Measurements from ENCODE around the gene MYH14.

DNA sequence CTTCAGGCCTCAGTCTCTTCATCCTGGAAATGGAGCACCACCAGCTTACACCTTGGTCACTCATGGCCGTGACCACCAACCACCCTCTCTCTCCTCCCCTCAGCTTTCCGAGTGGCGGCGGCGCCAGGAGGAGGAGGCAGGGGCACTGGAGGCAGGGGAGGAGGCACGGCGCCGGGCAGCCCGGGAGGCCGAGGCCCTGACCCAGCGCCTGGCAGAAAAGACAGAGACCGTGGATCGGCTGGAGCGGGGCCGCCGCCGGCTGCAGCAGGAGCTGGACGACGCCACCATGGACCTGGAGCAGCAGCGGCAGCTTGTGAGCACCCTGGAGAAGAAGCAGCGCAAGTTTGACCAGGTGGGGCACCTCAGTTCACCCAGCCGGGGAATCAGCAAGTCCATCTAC lies 78.1 kb downstream of the MYH14 start:
- no peak for TF ChIP-seq EZH2 (IDR thresholded peaks at IDR 0.05; ENCODE audit: borderline replicate concordance)
- TF ChIP-seq, protein P1, sequence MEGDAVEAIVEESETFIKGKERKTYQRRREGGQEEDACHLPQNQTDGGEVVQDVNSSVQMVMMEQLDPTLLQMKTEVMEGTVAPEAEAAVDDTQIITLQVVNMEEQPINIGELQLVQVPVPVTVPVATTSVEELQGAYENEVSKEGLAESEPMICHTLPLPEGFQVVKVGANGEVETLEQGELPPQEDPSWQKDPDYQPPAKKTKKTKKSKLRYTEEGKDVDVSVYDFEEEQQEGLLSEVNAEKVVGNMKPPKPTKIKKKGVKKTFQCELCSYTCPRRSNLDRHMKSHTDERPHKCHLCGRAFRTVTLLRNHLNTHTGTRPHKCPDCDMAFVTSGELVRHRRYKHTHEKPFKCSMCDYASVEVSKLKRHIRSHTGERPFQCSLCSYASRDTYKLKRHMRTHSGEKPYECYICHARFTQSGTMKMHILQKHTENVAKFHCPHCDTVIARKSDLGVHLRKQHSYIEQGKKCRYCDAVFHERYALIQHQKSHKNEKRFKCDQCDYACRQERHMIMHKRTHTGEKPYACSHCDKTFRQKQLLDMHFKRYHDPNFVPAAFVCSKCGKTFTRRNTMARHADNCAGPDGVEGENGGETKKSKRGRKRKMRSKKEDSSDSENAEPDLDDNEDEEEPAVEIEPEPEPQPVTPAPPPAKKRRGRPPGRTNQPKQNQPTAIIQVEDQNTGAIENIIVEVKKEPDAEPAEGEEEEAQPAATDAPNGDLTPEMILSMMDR (IDR thresholded peaks at IDR 0.05; ENCODE audit: poor library complexity): no peak
